Erythroblast (primary cell): ENCODE data around the gene PRRX2.
"Not testable (repeated sequence)": the region's sequence is repeated elsewhere in the genome, so short reads cannot be mapped to it uniquely, and the experiment has no call there.

Experiments
- DNase-seq, 2 experiments: peaks; one replicate each; lab custom pipeline; 2025; lab: John Stamatoyannopoulos, UW
- GATA1 ChIP-seq: IDR thresholded peaks from 2 replicates; pipeline ENCODE4 v1.6.1; 2011; ENCODE audit warnings: low read depth, mild to moderate bottlenecking, control low read depth, low read length, moderate library complexity
- POLR2A ChIP-seq: IDR thresholded peaks from 2 replicates; pipeline ENCODE4 v1.6.1; 2011; ENCODE audit warnings: mild to moderate bottlenecking, low read length

Gene PRRX2

DNA sequence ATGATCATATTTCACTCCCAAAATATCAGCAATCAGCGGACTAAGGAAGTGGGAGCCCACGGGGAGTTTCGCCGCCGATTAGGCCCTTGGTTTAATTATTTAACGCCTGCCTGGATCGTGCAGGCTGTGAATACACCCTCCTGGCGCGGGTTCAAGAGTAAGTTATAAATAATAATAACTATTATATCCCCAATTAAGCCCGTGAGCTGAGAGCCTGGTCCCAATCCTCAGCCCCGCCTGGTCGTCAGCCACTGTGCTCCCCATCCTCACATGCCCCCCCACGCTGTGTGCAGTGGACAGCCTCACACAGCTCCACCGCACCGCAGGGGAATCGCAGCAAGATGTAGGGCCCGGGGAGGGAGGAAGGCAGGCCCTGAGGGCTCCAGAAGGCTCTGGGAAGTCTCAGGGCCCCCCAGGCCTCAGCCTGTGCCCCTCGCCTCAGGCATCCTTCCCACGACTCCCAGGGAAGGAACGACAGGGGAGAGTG is 10.8 kb upstream of the PRRX2 start:
- no peak for DNase-seq
- no peak for TF ChIP-seq GATA1
- no peak for TF ChIP-seq POLR2A

DNA sequence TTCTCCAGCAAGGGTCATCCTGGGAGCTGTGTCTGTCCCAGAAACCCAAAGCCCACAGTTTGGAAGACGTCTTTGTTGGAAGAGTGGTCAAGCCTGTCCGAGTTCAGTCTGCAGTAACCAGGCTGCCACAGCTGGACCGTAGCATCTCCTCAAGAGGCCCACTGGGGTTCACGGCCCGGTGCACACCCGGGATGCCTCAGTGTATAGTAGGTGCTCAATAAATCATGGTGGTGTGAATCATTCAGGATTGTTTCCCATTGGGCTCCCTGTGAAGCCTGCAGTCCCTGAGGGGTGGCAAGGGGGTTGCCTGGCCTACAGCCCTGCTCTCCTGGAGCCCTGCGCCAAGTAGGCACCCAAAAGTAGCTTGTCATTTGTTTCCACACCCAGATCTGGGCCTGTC is 10.3 kb upstream of the PRRX2 start:
- DNase-seq = no peak
- TF ChIP-seq GATA1 (no peak), POLR2A (no peak)

- TF ChIP-seq POLR2A (no peak), GATA1 (no peak)
- no peak for DNase-seq
These were observed 9.8 kb upstream of the PRRX2 start for GRCh38 chr9:129655696-129656095.

DNA sequence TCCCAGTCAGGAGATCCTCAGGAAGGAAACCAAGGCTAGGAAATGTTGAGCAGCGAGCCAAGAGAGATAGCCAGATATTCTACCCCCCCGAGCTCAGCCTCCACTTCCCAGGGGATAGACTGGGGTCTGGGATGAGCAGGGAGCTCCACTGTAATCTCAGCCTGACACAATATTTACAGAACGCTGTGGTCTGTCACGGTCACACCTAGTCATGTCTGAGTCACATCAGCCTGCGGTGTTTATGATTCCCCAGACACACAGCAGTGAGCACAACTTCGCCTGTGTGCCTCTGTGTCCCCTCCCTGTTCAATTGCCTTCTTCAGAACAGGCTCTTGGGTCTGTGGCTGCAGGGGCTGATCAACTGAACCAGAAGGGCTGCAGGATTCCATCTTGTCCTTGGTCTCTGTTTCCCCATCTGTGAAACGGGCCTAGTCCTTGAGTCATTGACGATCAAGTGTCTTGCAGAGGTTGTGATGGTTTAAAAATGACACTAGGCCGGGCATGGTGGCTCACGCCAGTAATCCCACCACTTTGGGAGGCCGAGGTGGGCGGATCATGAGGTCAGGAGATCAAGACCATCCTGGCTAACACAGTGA is 8.6 kb upstream of the PRRX2 start:
- DNase-seq = no peak
- no peak for TF ChIP-seq POLR2A
- no peak for TF ChIP-seq GATA1

DNA sequence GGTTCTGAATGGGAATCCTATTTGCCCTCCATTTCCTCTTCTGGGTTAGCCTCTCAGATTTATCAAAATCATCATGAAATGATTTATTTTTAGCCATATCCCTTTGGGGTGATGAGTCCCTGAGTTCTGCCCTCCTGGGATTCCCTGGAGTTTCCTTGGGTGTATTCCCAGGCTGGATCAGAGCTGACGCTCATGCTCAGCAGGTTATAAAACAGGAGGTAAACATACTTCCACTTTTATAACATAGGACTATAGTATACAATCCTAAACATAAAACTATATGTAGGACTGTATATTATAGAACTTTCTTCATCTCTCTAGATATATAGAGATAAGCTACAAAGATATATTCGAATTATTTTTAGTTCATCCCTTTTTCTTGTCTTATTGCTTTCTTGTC is 4.4 kb upstream of the PRRX2 start:
- no peak for DNase-seq
- TF ChIP-seq GATA1 (no peak), POLR2A (no peak)

GRCh38 chr9:129662239-129662638 is 3.2 kb upstream of the PRRX2 start:
- DNase-seq = not testable (repeated sequence)

- DNase-seq = no peak
- TF ChIP-seq GATA1 (no peak), POLR2A (no peak)
These were observed 580 bp upstream of the PRRX2 start for GRCh38 chr9:129664746-129665388.

- DNase-seq = no peak
These were observed 520 bp downstream of the PRRX2 start for GRCh38 chr9:129665814-129666520.

GRCh38 chr9:129666575-129666974 is 1.1 kb downstream of the PRRX2 start:
- TF ChIP-seq POLR2A = no peak
- TF ChIP-seq GATA1 = no peak
- DNase-seq = no peak

More at GRCh38 chr9:129665814-129666520, 520 bp downstream of the PRRX2 start:
- no peak for TF ChIP-seq GATA1
- TF ChIP-seq POLR2A = no peak

DNA sequence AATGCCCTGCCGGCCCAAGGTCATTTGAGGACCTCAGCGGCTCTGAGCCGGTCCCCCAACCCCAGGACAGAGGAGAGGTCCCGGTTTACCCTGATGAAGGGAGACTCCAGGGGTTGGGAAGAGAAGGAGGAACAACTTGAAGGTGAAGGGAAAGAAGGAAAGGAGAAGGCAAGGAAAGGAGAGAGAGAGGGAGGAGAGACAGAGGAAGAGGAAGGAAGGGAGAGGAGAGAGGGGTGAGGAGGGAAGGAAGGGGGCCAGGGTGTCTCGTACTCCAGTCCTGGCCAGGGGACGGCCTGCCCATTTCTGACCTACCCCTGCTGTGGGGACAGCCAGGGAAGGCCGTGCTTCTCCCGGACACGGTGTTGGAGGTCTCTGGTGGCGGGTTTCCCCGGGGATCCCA is 1.9 kb downstream of the PRRX2 start:
- no peak for DNase-seq
- no peak for TF ChIP-seq POLR2A
- TF ChIP-seq GATA1 = no peak

DNA sequence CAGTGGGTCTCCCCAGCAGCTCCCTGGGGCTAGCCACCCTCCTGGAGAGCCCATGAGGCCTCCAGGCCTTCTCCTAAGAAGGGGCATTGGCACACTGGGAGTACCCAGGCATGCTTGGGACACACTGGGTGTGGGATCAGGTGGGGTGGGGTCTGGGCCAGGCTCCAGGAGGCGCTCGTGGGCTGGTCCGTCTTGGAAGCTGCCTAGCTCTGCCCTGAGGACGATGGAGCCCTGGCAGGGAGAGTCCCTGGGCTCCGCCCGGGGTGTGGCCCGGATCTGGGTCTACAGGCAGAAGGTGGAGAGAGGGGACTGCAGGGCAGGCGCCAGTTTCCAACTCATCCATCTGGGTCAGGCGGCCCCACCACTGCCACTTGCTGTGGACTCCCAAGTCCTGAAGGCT is 2.4 kb downstream of the PRRX2 start:
- DNase-seq = no peak
- no peak for TF ChIP-seq GATA1
- no peak for TF ChIP-seq POLR2A

DNA sequence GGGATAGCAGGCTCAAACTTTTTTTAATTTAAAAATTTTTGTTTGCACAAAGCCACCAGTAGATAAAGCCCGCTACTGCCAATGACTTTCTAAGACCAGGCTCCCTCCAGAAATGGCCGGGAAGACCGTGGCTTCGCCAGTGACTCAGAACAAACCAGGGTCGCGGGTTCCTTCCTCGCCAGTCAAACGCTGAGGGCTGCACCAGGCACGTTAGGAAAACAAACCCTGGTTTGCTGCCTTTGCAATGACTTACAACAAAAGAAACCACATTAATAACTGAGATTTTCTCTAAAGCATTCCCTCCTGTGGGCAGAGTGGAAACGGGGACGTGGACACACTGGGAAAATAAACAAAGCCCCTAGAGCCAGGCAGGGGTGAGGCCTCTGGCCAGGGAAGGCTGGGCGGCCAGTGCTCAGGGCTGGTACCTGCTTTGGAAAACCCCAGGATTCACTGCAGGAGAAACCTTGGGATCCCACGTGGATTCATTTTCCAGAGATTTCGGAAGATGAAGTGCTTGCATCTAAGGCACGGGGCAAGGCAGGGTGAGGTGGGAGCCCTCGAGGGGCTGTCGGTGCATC is 3.8 kb downstream of the PRRX2 start:
- TF ChIP-seq POLR2A = no peak
- TF ChIP-seq GATA1 = no peak
- DNase-seq = no peak

GRCh38 chr9:129669946-129670345 is 4.5 kb downstream of the PRRX2 start:
- DNase-seq = no peak
- no peak for TF ChIP-seq GATA1
- TF ChIP-seq POLR2A = no peak

DNA sequence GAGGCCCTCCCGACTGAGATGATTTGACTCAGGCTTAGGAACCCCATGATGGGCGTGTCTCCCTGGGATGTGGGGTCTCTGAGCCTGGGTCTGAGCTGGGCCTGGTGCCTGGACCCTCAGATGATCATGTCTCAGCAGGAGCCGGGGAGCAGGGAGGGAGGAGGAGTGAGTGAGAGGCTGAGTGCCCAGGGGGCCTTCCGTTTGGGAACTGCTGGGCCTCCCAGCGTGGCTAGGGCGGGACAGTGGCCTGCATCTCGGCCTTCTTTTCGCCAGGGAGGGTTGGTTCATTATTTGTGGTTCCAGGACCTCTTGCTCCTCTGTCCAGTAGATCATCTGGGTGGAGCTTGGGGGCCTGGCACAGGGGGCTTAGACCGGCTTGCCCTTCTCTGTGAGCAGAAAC is 5.6 kb downstream of the PRRX2 start:
- DNase-seq = no peak
- TF ChIP-seq GATA1 = no peak

GRCh38 chr9:129671519-129671918 is 6.1 kb downstream of the PRRX2 start:
- no peak for DNase-seq
- TF ChIP-seq GATA1 = no peak
- TF ChIP-seq POLR2A = no peak
